NCI-H2171 (cell line): ENCODE results near the gene MAP4K4.
A peak's percentile ranks its signal among the peaks of the same experiment; 100 is the strongest.

ENCODE experiments used
- DNase-seq: peaks from one replicate; lab custom pipeline; 2025; lab: John Stamatoyannopoulos, UW

The MAP4K4 gene

GRCh38 chr2:101692766-101693165, 4.7 kb upstream of the MAP4K4 start:
- DNase-seq, result no peak

GRCh38 chr2:101693991-101694588, 3.4 kb upstream of the MAP4K4 start:
- DNase-seq, result no peak

- DNase-seq, result peak; percentile 38
Measured at GRCh38 chr2:101696272-101697123, 1.0 kb upstream of the MAP4K4 start.

- peak; percentile 19 for DNase-seq
Measured at GRCh38 chr2:101698014-101698843, 722 bp downstream of the MAP4K4 start.

GRCh38 chr2:101698844-101699754, 1.6 kb downstream of the MAP4K4 start:
- no peak for DNase-seq

- DNase-seq, result no peak
Measured at GRCh38 chr2:101699755-101700461, 2.4 kb downstream of the MAP4K4 start.

GRCh38 chr2:101704046-101704466, 6.5 kb downstream of the MAP4K4 start:
- no peak for DNase-seq

- DNase-seq, result no peak
Measured at GRCh38 chr2:101704816-101705578, 7.5 kb downstream of the MAP4K4 start.

GRCh38 chr2:101706121-101706818, 8.8 kb downstream of the MAP4K4 start:
- no peak for DNase-seq

- DNase-seq, result no peak
Measured at GRCh38 chr2:101706819-101707177, 9.3 kb downstream of the MAP4K4 start.

GRCh38 chr2:101710036-101710435, 12.5 kb downstream of the MAP4K4 start:
- DNase-seq, result no peak

- no peak for DNase-seq
Measured at GRCh38 chr2:101710471-101711318, 13.2 kb downstream of the MAP4K4 start.

GRCh38 chr2:101714118-101714517, 16.6 kb downstream of the MAP4K4 start:
- DNase-seq, result no peak

GRCh38 chr2:101717071-101717845, 19.8 kb downstream of the MAP4K4 start:
- DNase-seq, result no peak

GRCh38 chr2:101718479-101718878, 21.0 kb downstream of the MAP4K4 start:
- no peak for DNase-seq

GRCh38 chr2:101718993-101719571, 21.6 kb downstream of the MAP4K4 start:
- DNase-seq, result no peak

- DNase-seq, result no peak
Measured at GRCh38 chr2:101720732-101721131, 23.2 kb downstream of the MAP4K4 start.
